Astrocyte of the spinal cord (primary cell): Measurements from ENCODE around the gene ARID5B.

Experiments used
- DNase-seq: peaks from one replicate; pipeline ENCODE4 v3.0.0; 2011; ENCODE audit warnings: low read depth, low spot score
- H3K4me3 ChIP-seq: 2 replicates; pipeline ENCODE4 v1.5.1; 2011; ENCODE audit warnings: low read depth, mild to moderate bottlenecking, low read length, moderate library complexity
- in situ Hi-C: cut with HindIII; loops from 2 replicates; pipeline ENCODE4 v1.10.0; 2017; ENCODE audit warnings: low sequenced_read_pairs
- TF ChIP-seq, protein P1 (sequence below): IDR thresholded peaks from 2 replicates; pipeline ENCODE4 v1.5.1; 2012; ENCODE audit warnings: low read depth, mild to moderate bottlenecking, low read length, inconsistent platforms

ARID5B gene

DNA sequence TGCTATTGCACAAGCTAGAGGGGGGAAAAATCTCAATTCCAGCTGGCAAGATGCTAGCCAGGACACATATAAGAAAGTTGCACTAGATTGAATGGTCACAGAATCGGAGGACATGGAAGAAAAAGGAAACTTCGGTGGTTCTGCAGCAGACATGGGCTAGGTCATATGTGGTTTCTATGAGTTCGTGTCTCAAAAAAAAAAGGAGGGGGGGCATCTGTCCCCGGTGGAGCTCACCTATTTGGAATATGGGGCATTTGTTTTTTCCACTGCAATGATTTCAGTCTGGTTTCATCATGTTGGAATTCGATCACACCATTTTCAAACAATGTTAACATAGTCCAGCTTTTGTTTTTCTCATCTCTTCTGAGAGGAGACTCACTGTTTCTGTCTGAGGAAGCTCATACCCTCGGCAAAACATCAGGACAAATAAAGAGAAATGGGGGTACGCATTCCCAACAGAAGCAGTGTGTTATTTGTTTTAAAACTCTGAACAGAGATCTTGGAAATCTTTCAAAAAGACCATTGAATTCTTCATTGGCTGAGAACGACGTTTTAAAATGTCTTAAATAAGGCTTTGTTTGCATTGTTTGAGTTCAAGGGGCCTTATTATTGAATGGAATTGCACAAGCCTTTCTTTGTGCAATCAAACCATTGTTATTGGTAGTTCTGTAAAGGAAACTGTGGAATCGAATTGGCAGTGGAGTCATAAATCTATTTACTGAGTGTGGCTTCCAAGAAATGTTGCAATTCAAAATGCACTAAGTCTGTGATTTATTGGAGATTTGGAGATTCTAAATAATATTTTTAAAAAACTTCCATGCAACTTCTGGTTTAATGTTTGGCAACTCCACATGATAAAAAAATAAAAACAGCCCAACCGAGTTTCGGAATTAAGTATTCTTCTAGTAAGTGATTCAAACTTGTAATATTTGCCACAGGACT, 194.0 kb downstream of the ARID5B start:
- TF ChIP-seq, protein P1, sequence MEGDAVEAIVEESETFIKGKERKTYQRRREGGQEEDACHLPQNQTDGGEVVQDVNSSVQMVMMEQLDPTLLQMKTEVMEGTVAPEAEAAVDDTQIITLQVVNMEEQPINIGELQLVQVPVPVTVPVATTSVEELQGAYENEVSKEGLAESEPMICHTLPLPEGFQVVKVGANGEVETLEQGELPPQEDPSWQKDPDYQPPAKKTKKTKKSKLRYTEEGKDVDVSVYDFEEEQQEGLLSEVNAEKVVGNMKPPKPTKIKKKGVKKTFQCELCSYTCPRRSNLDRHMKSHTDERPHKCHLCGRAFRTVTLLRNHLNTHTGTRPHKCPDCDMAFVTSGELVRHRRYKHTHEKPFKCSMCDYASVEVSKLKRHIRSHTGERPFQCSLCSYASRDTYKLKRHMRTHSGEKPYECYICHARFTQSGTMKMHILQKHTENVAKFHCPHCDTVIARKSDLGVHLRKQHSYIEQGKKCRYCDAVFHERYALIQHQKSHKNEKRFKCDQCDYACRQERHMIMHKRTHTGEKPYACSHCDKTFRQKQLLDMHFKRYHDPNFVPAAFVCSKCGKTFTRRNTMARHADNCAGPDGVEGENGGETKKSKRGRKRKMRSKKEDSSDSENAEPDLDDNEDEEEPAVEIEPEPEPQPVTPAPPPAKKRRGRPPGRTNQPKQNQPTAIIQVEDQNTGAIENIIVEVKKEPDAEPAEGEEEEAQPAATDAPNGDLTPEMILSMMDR = no peak
- DNase-seq = peak; percentile 80
- in situ Hi-C loops = no loop called here
- no peak overlapping the region for H3K4me3 ChIP-seq

DNA sequence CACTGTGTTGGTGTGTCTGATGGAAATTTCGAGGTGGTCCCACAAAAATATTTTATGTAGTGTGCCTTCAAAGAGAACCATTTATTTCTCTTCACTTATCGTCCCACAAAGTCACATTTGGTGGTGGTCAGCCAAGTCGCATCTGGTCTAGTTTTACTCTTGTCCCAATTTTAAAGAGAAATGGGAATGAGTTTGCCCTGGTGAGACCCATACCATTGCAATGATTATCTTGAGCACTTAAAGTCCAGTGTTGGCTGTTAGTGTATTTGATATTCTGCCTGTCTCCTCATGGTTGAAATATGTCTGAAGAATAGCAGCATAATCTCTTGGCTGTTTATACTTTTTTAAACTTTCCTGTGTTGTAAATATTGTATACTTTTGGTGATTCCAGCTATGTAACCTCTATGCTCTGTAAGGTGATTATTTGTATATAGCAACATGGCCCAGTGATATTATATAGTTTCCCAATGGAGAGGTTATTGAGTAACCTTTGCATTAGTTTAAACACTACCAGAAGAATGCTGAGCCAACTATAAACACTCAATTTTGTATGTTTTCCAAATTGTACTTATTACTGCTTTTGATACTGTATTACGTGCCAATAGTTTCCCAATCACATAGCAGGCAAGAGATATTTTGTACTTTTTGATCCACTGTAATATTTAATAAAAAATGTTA, 194.9 kb downstream of the ARID5B start:
- no peak overlapping the region for H3K4me3 ChIP-seq
- in situ Hi-C loops = no loop called here
- TF ChIP-seq, protein P1 = no peak
- no peak for DNase-seq

DNA sequence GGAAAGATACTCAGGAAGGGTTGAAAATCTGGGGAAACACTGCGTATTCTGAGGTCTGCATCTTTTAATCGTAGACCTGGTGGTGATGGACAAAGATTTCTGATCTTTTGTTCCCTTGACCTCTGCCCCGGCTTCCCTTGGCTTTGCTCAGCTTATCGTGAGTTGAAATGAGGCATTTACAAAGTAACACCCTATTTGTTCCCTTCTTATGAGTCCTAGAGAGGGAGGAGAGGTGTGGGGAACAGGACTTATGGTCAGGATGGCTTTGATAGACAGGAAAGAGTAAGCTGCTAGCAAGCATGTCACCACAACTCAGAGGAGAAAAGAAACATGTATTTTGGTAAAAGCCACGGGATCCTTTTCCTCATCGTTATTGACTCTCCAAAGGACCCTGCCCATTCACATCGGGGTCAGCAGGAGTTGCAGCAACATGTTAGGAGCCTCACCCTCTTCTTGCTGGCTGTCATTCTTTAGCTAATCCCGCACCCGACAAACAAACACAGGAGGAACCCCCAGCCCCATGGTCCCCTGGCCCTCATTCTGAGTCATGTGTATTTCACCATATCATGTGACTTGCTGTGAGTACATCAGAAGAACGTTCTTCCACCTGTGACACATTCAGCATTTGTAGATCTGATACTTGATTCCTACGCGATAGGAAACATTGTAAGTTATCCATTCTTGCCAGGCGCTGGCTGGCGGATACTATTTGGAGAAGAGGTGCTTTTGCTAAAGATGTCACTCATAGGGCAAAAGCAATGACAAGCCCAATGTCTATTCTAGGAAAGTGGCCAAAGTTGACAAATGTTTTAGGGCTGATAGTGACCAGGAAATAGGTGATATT, 197.0 kb downstream of the ARID5B start:
- TF ChIP-seq, protein P1 = no peak
- in situ Hi-C loops = no loop called here
- DNase-seq = no peak
- no peak overlapping the region for H3K4me3 ChIP-seq

DNA sequence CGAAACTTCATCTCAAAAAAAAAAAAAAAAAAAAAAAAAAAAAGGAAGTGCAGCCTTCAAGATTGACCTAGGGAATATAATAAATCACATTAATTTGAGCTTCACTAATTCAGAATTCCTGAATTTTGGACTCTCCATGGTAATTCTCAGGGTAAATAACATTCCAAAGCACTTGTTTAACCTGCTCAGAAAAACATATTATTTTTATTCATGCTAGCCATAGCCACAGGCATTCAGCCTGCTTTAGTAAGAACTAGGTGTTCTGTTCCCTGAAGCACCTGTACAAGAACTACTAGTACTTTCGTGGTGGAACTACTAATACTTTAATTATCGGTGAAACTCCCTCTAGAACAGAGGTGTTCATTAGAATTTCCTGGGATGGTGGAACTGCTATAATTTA, 197.8 kb downstream of the ARID5B start:
- TF ChIP-seq, protein P1 = no peak
- in situ Hi-C loops = no loop called here
- DNase-seq = no peak
- no peak overlapping the region for H3K4me3 ChIP-seq

DNA sequence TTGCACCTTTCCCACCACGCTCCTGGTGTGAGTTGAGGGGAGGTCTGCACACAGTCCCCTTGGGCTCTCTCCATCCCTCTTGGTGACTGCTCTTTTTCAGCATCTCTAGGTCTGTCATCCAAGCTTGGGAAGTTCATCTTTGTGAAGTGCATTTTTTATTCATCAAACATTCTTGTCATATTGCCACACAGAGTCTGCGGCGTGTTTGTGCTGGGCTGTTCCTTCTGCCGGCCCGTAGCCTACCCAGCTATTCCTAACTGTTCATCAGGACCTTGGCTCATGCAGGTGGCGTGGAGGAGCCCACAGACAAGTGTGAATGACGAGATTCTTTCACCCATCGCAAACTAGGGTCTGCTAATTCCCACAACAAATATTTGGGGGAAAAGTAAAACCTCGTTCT, 202.4 kb downstream of the ARID5B start:
- in situ Hi-C loops = no loop called here
- TF ChIP-seq, protein P1 = no peak

DNA sequence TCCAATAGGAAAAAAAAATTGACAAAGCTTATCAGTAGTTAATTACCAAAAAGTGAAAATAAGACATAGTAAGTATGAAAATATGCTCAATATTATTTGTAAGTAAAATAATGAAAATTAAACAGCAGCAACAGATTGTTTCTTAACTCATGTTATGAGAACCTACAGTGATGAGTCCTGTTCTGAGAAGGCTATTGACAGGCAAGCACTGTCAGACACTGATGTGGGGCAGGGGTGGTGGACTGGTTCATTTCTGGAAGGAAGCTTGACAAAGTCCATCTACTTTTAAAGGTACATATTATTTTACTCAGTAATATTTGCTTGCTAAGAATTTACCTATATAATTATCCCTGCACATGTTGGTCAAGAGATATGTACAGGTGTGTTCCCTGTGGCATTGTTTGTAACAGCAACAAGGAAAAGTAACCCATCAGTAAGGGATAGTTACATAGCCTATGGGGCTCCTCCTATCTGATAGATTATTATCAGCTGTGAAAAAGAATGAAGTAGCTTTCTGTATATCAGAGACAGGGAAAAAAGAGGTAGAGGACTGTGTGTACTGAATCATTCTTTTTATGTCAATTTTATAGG, 205.5 kb downstream of the ARID5B start:
- in situ Hi-C loops = no loop called here
- H3K4me3 ChIP-seq = no peak overlapping the region
- DNase-seq = no peak
- TF ChIP-seq, protein P1 = no peak

More for the DNA sequence above, 202.4 kb downstream of the ARID5B start:
- no peak overlapping the region for H3K4me3 ChIP-seq
- DNase-seq = no peak
